ENCODE data around the gene EXOC7. TPM values are rescaled to one million over a fixed set of nuclear protein-coding genes. Genes with fewer than 3 reads are reported as not detected.
A peak's percentile ranks its signal among the peaks of the same experiment; 100 is the strongest.

The EXOC7 gene
- total and polyA plus RNA-seq, 2 of the 4 experiments (the other 2 are of a cell fraction) = 85.9 to 118 TPM

DNA sequence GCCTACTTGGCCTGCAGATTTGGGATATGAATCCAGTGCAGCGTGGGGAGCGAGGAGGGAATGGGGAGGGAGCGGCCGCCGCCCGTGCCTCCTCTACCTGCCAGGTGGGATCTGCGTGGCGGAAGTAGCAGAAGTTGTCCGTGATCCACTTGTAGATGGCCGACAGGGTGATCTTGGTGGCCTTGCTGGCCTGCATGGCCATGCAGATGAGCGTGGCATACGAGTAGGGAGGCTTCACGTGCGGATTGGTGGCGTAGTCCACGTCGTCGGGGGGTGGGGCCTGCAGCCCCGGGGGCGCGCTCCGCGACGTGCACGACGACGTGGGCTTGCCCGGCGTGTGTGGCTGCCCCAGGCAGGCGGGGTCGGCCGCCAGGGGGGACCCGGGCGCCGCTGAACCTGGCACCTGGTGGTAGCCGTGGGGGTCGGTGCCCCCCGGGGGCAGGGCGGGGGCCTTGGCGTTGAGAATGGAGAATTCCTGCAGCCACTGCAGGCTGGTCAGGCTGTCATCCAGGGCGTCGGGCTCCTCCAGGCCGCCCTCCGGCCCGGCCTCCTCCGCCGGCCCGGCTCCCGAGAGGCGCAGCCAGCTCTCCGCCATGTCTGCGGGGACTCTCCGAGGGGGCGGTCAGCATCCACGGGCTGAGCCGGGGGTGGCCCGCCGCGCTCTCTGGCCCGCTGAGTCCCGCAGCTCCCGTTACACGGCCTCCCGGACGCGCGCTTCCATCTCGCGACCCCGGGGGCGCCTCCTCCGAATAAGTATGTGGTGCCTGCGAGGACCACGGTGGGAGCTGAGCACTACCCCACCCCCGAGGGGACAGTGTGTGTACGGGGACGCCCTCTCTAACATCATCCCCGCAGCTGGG, 36.4 kb upstream of the EXOC7 start:
- Histone ChIP-seq H3K9me1 (ENCODE audit: insufficient read depth, low read length) (no peaks in the 10 kb centered on the region; the same call in 1 of the 2 replicates), H3K56ac (ENCODE audit: extremely low read depth, insufficient read depth, low read length) (no peak overlapping the region), H2BK5ac (ENCODE audit: low read depth, low read length, poor library complexity, severe bottlenecking) (no peak overlapping the region), H3K9ac (ENCODE audit: low read depth, low read length) (no peak overlapping the region), H4K5ac (ENCODE audit: low read depth, low read length) (no peak overlapping the region), H2BK120ac (ENCODE audit: low read depth, low read length) (no peak overlapping the region), H2AK5ac (ENCODE audit: low read depth, low read length) (no peak overlapping the region), H2BK15ac (ENCODE audit: low read depth, low read length) (no peak overlapping the region), H2AFZ (replicated peaks; ENCODE audit: low read length, poor library complexity) (peak overlapping the region; percentile 7), H4K20me1 (ENCODE audit: insufficient read depth, low read length) (no peaks in the 10 kb centered on the region), H3K4me1 (ENCODE audit: control insufficient read depth, insufficient read depth, low read length) (no peaks in the 10 kb centered on the region; the same call in 1 of the 2 replicates), H3K27me3 (ENCODE audit: control insufficient read depth, insufficient read depth, low read length) (peaks cover 75% of the 10 kb centered on the region), H3K18ac (ENCODE audit: low read depth, low read length) (no peak overlapping the region), H2AK9ac (replicated peaks; ENCODE audit: low read depth, low read length, poor library complexity) (no peak overlapping the region), H2BK20ac (ENCODE audit: low read depth, low read length) (no peak overlapping the region), H4K8ac (ENCODE audit: low read depth in 2 of 2, low read length in 2 of 2) (no peak overlapping the region), H3K23ac (ENCODE audit: low read depth, low read length) (no peak overlapping the region), H3K27ac (ENCODE audit: insufficient read depth, low read length) (no peak overlapping the region), H3K36me3 (ENCODE audit: control insufficient read depth, insufficient read depth, low read length) (no peaks in the 10 kb centered on the region), H3K9me3 (ENCODE audit: control insufficient read depth, insufficient read depth, low read length) (no peaks in the 10 kb centered on the region), H3K79me1 (ENCODE audit: low read depth in 1 of 2, low read length in 2 of 2) (no peaks in the 10 kb centered on the region), H3K4ac (ENCODE audit: low read depth, low read length) (no peak overlapping the region), H3K4me3 (ENCODE audit: insufficient read depth, low read depth, low read length) (no peak overlapping the region), H3K14ac (replicated peaks; ENCODE audit: low read depth, low read length) (no peak overlapping the region), H3K4me2 (ENCODE audit: low read depth, low read length) (no peak overlapping the region), H4K91ac (ENCODE audit: insufficient read depth, low read depth, low read length) (no peak overlapping the region)
- ChIA-PET POLR2A (ENCODE audit: unreplicated experiment) (no interaction called here), CTCF (interaction anchor here (0.6 kb wide), 1 partner anchor 42 kb away, joined by 3 read pairs; no protein-coding TSS in a partner anchor)
- intact Hi-C loops (cut with micrococcal nuclease) (loop anchor here (5.0 kb wide), 1 partner anchor 127 kb away; the partner anchor contains the start of gene UBALD2), in situ Hi-C loops (cut with MboI; ENCODE audit: low sequenced_read_pairs) (no loop called here), dilution Hi-C loops (cut with HindIII; ENCODE audit: low sequenced_read_pairs, unreplicated experiment) (no loop called here)
- DNase-seq (no peak), ATAC-seq (ENCODE audit: low read depth) (no peak)
- no TSS peak for BruUV-seq (replicated peaks)
- WGBS, 2 experiments (ENCODE audit: extremely low coverage in 2 of 2, insufficient read length in 1 of 2) = 8% methylated on average over 36 of the region's 78 CpGs; no CpG with 5 or more reads in 1 of the 2 experiments
- TF ChIP-seq RFX5 (IDR thresholded peaks at IDR 0.05; ENCODE audit: low read depth, low read length) = no peak
- TF ChIP-seq POLR2A (IDR thresholded peaks at IDR 0.05; ENCODE audit: low read depth, low read length) = no peak
- TF ChIP-seq, protein P1, sequence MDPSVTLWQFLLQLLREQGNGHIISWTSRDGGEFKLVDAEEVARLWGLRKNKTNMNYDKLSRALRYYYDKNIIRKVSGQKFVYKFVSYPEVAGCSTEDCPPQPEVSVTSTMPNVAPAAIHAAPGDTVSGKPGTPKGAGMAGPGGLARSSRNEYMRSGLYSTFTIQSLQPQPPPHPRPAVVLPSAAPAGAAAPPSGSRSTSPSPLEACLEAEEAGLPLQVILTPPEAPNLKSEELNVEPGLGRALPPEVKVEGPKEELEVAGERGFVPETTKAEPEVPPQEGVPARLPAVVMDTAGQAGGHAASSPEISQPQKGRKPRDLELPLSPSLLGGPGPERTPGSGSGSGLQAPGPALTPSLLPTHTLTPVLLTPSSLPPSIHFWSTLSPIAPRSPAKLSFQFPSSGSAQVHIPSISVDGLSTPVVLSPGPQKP (IDR thresholded peaks at IDR 0.05; ENCODE audit: borderline replicate concordance, low read depth, low read length) = no peak
- TF ChIP-seq MAZ (IDR thresholded peaks at IDR 0.05; ENCODE audit: borderline replicate concordance, low read depth, low read length) = no peak
- no peak for TF ChIP-seq MXI1 (IDR thresholded peaks at IDR 0.05; ENCODE audit: borderline replicate concordance, low read depth, low read length)
- no peak for TF ChIP-seq RAD21 (IDR thresholded peaks at IDR 0.05; ENCODE audit: low read length)
- no peak for TF ChIP-seq NFE2L2 (IDR thresholded peaks at IDR 0.05; ENCODE audit: low read depth, low read length)
- no peak for TF ChIP-seq RCOR1 (IDR thresholded peaks at IDR 0.05; ENCODE audit: insufficient replicate concordance, low read length)
- no peak for TF ChIP-seq SMC3 (IDR thresholded peaks at IDR 0.05; ENCODE audit: low read depth, low read length)
- TF ChIP-seq MAFK (IDR thresholded peaks at IDR 0.05; ENCODE audit: low read depth, low read length) = no peak
- TF ChIP-seq, protein P2, sequence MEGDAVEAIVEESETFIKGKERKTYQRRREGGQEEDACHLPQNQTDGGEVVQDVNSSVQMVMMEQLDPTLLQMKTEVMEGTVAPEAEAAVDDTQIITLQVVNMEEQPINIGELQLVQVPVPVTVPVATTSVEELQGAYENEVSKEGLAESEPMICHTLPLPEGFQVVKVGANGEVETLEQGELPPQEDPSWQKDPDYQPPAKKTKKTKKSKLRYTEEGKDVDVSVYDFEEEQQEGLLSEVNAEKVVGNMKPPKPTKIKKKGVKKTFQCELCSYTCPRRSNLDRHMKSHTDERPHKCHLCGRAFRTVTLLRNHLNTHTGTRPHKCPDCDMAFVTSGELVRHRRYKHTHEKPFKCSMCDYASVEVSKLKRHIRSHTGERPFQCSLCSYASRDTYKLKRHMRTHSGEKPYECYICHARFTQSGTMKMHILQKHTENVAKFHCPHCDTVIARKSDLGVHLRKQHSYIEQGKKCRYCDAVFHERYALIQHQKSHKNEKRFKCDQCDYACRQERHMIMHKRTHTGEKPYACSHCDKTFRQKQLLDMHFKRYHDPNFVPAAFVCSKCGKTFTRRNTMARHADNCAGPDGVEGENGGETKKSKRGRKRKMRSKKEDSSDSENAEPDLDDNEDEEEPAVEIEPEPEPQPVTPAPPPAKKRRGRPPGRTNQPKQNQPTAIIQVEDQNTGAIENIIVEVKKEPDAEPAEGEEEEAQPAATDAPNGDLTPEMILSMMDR (conservative IDR thresholded peaks at IDR 0.05; ENCODE audit: low read depth, low read length) = no peak
- TF ChIP-seq CEBPB (IDR thresholded peaks at IDR 0.05; ENCODE audit: low read depth, low read length) = no peak
- TF ChIP-seq BHLHE40 (IDR thresholded peaks at IDR 0.05; ENCODE audit: low read depth, low read length) = no peak
- TF ChIP-seq FOS (IDR thresholded peaks at IDR 0.05; ENCODE audit: low read depth, low read length) = no peak
- no peak for TF ChIP-seq CHD1 (IDR thresholded peaks at IDR 0.05; ENCODE audit: low read depth, low read length)

Measured in IMR-90 (cell line).